NCI-H510A (cell line): ENCODE results near the gene ZNF511.
A peak's percentile ranks its signal among the peaks of the same experiment; 100 is the strongest.

Experiments used
- DNase-seq: peaks from one replicate; lab custom pipeline; 2025; lab: John Stamatoyannopoulos, UW

ZNF511 gene

DNA sequence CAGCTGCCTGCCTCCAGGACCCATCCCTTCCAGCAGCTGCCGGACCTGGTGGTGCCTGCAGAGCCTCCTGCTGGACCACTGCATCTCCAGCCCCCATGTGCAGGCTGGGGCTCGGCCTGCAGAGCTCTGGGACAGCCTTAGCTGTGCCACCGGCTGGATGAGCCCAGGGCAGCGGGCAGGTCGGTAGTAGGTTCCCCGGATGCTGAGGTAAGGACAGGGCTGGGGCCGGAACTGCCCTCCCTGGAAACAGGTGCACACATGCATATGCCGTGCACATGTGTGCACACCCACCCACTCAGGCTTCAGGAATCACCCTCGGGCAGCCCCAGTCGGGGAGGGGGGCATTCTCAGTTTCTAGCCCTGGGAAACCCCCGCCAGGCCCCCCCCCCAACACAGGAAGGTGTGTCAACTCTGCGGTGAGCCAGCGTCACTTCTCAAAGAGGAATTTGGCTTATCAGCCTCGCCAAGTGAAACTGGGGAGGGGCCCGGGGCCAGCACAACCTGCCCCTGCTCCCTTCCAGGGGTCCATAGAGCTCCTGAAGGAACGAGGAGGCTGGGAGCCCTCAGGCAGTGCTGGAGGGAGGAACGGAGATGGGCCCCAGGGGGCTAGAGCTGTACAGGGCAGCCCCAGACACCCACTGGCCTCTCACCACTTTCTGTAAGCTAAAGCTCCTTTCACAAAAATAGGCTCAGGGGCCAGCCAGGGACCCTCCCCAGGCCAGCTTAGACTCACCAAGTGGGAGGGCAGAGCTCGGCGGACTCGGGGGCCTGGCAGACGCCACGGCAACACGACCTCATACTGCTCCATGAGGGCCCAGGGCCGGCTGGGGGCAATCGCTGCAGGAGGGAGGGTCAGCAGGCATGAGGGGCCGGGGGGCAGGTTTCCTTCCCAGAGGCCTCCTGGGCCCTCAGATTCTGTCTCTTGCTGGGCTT is 33.7 kb upstream of the ZNF511 start:
- DNase-seq, result no peak

DNA sequence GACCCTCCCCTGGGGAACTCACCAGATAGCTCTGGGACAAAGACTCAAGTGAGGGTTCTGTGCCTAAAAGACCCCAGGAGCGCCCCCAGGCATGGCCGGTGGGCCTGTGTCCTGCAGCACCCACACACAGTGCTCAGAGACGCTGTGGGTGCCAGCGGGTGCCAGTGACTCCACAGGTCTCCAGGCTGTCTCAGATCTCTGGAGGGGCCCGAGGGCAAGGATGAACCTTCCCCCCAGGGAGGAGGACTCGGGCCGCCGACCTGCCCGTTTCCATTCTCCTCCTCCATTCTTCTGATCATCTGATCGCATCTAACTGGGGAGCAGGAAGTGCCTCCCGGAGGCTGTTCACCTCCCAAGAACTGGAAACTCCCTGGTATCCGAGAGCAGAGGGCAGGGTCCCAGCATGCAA is 33.0 kb upstream of the ZNF511 start:
- DNase-seq, result no peak

DNA sequence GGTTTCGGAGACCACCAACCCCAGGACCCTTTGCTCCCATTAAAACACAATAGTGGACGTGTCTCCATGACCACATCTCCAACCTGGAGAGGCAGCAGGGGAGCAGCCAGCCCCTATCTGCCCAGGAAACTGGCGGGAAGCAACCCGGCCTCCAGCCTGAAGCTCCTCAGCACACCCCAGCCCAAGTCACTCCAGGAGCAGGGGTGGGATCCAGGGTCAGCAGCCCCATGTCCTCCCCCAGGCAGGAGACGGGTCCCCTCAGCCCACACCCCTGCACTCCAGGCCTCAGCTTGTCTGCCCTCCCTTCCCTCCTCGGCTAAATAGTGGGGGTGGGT is 32.6 kb upstream of the ZNF511 start:
- no peak for DNase-seq

DNA sequence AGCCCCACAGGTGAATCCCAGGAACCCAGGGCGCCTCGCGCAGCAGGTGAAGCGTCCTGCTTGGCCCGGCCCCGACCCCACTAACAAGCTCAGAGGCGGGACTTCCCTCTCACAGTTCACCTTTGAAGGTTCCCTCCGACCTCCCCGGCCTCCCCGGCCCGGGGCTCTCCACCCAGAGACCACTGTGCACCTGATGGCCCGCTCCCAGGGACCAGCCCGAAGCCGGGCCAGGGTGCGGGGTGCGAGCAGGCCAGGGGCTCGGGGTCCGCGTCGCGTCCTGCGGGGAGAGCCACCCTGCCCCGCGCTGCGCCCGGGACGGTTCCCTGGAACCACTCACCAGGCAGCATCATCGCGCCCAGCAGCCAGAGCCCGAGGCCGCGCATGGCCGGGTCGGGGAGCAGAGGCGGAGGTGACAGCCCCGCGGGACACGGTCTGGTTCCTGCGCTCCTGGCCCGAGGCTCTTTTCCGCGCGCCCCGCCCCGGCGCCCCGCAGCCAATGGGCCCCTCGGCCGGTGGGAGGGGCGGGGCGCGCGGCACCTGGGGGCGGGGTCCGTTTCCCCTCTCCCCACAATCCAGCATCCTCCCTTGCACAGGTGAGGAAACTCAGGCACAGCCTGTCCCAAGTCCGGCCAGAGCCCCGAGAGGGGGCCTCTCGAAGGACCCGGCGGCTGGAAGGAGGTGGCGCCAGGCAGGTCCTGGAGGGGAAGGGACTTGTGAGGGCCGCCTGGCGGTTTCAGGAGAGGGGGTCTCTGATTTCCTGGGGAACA is 32.1 kb upstream of the ZNF511 start, which contains the start of gene ADAM8:
Gene ADAM8, minus strand, starts transcription at position 434 of the 767 bp plus-strand sequence. Its CDS starts 51 bp downstream, at position 383.
- peak; percentile 29 for DNase-seq

DNA sequence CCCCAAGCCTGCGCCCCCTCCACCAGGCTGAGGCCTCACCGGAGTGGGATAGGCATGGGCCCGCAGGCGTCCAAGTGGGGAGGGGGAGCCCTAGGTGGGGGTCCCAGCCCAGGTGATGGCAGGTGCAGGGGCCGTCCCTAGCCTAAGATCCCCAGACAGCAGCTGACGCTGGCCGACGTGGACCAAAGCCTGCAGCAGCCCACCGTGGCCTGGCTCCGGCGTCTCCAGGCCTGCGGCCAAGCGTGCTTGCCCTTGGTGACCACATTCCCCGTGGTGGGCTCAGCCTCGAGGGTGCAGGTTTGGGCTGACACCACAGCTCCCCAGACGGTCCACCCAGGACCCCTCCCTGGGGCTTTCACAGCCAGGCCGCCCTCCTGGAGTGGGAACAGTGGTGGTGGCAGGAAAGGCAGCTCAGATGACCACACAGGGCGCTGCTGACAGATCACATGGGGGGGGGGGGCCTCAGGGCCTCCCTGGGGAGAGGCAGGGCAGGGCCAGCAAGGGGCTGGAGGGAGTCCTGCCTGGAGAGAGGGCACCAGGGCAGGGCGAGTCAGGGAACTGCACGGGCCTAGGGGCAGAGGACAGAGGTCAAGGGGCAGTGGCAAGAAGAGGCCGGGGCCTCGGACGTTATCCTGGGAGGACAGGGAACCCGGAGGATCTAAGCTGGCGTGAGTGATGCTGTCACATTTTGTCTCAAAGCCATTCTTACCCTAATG is 31.3 kb upstream of the ZNF511 start:
- DNase-seq, result no peak

DNA sequence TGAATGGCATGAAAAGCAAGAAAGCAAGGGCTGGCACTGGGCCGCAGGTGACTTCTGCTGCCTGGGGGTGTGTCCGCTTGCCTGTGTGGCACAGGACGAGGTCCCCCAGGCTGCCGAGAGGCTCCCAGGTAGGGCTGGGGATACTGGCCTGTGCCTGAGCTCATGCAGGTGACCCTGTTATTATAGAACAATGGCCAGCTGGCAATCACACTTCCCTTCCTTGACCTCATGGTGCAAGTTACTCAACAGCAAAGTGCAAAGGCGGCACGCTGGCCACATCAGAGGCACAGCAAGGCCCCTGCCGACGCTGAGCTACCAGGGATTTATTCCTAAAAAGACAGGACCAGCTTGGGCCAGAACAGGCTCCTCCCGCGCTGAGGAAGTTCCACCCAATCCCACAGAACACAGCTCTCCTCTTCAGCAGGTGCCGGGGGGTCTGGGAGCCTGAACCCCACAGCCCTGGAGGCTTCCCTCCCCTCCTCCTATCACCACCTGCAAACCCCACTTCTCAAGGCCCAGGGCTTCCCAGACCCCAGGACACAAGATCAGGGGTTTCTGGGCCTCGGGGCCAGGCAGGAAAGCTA is 30.6 kb upstream of the ZNF511 start:
- DNase-seq, result no peak

DNA sequence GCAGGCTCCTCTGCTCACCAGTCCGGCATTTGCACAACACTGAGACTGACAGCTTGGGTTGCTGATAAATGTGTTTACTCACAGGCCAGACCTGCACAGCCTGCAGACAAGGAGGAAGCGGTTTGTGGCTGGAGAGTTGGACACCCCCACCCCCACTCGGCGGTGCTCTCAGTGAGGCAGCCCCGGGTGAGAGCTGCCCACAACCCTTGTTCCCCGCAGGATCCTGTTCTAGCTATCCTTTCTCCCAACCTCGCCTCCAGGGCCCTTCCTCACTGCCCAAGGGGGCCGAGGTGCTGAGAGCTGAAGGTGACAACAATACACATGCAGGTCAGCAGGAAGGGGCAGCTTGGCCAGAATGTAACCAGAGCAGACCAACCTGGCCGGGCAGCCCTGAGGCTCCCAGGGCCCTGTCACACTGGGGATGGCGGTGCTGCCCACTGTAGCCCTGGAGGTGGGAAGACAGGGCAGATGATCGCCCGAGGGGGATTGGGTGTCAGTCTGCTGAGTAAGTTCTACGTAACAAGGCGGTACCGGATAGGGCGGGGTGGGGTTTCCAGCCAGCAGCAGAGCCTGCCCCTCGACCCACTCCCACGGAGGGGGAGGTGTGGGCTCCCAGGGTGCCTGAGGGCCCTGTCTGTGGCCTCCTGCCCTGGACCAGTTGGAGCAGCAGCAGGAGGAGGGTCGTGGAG is 30.0 kb upstream of the ZNF511 start:
- DNase-seq, result peak; percentile 10

DNA sequence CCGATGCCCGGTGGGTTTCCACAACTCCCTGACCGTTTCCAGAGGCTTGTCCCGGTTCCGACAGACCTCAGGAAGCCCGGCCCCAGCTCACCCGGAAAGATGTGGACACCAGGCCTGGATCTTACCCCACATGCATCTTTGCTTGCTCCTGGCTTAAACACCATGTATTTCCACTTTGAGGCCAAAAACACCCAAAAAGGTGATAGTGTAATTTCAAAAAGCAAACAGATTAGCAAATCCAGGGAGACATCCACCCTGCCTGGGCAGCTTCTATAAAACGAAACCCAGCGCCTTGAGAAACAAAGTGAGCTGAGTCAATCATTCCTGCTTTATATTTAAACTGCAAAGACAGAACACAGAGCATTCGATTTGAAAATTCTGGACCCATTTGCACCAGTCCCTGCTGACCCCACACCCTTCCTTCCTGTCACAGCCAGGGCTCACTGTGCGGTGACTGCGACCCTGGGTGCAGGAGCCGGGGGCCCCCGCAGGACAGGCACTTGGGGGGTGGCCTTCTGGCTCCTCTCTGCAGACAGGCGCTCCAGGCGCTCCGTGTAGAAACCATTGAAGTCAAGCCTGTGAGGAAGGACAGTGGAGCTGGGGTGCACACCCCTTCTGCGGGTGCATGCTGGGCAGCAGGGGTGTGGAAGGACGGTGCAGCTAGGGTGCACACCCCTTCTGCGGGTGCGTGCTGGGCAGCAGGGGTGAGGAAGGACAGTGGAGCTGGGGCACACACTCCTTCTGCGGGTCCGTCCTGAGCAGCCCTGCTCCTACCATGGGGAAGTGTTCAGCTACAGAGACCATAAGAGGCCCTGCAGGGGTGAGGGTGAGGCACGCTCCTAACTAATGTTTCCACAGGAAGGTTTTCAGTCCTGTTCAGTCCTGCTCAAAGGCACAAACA is 29.1 kb upstream of the ZNF511 start:
- DNase-seq, result no peak

DNA sequence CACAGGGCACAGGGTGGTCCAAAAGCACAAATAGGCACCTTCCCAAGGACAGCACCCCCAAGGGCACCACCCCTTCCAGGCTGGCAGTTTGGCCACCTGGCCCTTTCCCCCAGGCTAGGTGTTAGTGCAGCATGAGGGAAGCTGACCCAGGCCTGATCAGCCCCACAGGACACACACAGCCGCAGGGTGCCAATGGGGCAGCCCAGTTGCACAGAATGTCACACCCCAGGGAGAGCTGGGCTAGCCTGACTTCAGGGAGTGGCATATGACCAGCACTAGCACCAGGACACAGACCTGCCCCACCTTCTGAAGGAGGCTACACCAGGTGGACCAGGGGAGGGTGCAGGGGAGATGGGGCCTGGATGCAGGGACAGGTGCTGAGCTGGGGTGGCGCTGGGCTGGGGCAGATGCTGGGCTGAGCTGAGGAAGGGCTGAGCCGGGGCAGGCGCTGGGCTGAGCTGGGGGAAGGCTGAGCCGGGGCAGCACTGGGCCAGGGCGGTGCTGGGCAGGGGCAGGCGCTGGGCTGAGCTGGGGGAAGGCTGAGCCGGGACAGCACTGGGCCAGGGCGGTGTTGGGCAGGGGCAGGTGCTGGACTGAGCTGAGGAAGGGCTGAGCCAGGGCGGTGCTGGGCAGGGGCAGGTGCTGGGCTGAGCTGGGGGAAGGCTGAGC is 28.2 kb upstream of the ZNF511 start:
- DNase-seq, result no peak

DNA sequence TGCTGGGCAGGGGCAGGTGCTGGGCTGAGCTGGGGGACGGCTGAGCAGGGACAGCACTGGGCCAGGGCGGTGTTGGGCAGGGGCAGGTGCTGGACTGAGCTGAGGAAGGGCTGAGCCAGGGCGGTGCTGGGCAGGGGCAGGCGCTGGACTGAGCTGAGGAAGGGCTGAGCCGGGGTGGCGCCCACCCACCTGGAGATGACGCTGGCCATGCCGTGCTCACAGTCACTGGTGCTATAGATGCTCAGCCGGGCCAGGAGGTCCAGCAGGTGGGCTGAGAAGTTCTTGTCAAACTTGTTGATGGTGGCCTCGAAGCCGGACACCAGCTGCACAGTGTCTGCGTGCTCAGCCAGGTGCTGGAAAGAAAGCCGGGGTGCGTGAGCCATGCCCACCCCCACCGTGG is 27.6 kb upstream of the ZNF511 start:
- DNase-seq, result no peak

DNA sequence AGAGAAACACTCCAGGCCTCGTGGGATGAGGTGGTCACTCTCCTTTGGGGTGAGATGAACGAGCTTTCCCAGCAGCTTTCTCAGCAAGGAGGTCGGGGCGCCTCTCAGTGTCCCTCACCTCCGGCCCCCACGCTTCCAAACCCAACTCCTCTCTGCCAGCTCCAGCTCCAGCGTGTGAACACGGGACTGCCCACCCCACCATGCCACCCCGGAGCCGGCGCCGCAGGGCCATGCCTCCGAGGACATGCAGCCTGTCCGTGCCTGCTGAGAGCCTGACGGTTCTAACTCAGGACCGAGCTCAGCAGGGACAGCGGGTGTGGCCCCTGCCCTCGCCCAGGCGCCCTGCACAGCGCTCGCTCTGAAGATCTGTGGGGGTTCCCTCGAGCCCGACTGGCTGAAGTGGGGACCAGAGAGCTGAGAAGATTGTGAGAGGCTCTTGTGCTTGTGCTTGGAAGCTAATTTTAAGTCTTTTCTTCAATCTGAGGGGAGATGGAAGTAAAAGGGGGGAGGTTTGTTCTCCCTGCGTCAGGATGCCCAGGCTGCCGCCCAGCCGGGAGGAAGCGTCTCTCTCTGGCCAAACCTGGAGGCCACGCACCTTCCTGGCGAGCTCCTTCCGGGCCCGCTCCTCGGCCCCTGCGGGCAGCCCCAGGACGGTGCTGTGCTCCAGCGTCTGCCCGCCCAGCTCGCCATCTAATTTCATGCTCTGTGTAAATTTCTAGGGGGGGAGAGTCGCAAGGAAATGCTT is 26.9 kb upstream of the ZNF511 start:
- DNase-seq, result no peak

DNA sequence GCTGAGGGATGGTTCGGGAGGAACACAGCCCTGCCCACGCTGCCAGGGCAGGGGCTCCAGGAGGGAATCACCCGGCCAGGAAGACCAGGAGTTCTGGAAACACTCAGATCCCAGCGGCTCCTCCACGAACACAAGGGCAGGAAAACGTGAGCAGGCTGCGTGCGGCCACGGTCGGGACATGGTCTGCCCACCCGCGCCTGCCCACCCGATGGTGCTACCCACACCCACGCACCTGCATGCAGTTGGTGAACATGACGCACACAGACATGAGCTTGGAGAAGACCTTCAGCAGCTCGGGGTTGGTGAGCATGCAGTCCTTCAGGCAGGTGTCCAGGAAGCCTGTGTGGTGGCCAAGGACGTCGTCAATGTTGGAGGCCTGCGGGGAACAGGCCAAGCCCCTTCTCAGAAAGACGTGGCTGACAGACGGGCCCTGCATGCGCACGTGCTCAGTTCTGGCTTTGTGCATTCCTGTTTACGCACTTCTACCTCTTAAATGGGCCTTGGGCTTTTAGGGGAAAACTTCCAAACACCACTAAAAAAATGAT is 25.8 kb upstream of the ZNF511 start:
- DNase-seq, result no peak

DNA sequence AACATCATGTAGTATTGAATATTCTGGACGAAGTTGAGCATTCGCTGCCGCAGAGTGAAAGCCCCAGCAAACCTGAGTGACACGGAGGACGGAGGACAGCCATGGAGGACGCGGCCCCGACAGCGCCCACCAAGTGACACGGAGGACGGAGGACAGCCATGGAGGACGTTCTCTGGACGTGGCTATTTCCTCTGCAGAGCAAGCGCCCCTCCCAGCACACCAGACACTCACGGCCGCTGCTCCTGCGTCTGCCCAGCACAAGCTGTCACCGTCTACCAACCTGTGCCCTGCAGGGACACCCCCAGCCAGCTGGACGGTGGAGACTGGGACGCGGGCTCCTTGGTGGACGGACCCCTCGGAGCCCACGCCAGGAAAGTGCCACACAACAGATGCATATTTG is 24.8 kb upstream of the ZNF511 start:
- DNase-seq, result no peak

DNA sequence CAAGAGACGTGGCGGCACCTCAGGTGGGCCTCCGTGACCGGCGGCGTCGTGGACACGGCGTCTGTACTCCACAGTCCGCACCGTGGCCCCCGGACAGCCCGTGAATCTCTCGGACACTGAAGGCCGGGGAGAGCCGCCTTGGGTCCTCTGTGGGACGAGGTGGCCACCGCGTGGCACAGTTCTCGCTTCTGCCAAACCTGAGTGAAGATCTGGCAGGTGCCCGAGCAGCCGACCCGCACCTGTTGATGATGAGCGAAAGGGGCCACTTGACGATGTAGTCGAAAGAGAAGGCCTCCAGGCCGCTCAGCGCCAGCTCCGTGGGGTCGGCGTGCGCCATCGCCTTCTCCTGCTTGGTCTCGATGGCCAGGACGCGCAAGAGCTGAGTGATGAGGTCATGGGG is 23.5 kb upstream of the ZNF511 start:
- no peak for DNase-seq

DNA sequence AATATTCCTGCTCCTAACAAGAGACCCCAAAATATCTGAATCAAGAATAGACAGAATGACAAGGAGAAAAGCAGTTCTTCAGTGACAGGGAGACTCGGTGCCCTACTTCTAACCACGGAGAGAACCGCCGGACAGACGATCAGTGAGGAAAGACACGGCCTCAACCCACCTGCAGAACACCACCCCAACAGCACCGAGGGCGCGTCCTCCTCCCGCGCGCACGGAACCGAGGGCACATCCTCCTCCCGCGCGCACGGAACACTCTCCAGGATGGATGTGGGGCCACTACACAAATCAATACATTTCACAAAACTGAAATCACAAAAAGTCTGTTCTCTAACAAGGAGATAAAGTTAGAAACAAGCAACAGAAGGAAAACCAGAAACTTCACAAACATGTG is 22.3 kb upstream of the ZNF511 start:
- no peak for DNase-seq

DNA sequence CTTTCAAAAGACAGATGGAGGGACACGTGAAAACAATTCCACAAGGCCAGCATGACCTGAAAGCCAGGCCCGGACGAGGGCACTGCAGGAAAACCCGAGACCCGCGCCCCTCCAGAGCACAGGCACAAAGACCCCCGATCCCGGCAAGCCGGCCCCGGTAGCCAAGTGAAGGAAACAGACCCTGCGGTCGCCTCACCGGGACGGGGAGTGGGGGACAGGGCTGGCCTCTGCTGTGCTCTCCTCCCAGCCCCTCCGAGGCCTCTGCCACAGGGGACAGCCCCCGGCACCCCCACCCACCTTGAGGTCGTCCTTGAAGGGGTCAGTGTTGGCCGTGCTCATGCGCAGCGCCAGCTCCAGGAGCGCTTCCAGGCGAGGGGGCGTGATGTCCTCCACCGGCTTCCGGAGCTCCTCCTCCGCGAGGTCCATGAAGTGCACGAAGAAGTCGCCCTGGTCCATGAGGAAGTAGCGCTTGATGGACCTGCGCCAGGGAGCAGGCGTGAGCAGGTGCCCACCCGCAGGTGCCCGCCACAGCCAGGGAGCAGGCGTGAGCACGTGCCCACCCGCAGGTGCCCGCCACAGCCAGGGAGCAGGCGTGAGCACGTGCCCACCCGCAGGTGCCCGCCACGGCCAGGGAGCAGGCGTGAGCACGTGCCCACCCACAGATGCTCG is 20.7 kb upstream of the ZNF511 start:
- DNase-seq, result no peak

DNA sequence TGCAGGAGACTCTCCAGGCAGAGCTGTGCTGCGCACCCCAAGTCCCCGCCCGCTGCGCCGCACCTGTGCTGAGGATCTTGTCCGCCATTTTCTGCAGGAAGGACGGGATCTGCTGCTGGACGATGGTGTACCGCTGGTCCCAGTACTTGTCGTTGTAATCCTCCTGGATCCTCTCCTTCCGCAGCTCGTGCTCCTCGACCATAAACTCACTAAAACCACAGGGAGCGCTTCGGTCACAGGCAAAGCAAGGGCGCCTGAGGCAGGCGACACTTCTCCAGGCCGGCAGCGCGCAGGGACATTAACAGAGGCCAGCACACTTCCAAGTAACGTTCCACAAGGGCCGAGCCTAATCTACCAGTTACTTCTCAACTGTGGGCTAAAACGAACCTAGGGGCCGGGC is 19.0 kb upstream of the ZNF511 start:
- no peak for DNase-seq
